NCI-H128 (cell line): ENCODE measurements around the gene TP73.

Source experiments
- DNase-seq: peaks from one replicate; lab custom pipeline; 2025; ENCODE audit not compliant: unreplicated experiment; lab: John Stamatoyannopoulos, UW

TP73 gene

DNA sequence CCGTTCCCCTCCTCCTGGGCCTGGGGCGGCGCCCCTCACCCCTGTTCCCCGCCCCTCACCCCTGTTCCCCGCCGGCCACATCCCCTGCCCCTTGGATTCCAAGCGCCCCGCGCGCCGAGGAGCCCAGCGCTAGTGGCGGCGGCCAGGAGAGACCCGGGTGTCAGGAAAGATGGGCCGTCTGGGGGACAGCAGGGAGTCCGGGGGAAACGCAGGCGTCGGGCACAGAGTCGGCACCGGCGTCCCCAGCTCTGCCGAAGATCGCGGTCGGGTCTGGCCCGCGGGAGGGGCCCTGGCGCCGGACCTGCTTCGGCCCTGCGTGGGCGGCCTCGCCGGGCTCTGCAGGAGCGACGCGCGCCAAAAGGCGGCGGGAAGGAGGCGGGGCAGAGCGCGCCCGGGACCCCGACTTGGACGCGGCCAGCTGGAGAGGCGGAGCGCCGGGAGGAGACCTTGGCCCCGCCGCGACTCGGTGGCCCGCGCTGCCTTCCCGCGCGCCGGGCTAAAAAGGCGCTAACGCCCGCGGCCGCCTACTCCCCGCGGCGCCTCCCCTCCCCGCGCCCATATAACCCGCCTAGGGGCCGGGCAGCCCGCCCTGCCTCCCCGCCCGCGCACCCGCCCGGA is at the start of gene TP73:
TP73 (plus strand) TSS at position 587 of the 618 bp plus-strand sequence. CDS start 29,850 bp downstream, outside the sequence.
- peak; percentile 30 for DNase-seq

DNA sequence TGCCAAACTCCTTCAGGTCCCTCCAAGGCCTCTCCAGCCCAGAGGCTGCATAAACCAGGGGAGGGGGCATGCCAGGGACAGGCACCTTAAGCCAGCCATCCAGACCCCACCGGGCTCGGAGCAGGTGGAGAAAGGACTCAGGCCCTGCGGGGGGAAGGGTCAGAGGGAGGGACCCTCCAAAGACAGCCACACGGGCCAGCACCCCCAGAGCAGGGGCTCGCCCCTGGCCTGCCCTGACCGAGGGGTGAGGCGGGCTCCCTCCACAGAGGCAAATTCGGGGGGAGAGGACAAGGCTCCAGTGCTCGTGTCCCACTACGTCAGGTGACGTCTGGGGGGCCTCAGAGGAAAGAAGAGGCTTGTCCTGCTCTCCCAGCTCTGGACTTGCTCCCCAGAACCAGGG is 49.2 kb upstream of the TP73 start:
- DNase-seq = no peak

DNA sequence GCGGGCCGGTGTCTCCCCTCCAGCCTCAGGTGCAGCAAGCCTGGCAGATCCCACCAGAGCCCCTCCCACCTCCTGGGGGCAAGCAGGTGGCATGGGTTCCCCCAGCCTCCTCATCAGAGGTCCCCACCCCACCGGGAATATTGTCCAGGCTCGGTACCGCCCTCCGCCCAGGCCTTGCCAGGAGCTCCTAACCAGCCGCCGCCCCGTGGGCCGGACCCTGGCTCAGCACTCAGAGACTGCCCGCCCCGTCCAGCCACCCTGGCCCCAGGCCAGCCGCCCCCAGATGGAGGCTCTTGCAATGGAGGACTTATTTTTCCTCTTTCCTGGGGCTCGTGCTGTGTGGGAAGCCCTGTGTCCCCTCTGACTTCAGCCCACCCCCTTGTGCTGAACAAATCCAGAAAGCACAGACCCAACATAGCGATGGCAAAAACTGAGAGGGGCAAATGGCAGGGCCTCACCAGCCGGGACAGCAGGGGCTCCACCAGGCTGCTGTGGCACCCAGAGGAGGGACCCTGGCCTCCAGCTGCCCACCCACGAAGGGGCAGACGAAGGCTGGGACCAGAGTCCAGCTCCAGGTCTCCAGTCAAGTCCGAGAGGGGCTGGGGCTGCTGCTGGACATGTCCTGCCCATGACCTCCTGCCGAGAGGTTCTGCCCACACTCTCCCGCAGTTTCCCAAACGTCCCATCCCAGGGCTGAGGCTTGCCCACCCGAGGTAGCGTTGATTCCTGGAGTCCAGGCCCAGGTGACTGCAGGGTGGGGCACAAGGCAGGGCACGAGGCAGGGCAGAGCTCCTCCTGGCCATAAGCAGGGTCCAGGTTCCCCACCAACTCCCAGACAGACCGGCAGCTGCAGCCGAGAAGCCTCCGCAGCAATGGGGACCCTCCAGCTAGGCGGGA is 48.5 kb upstream of the TP73 start:
- no peak for DNase-seq

DNA sequence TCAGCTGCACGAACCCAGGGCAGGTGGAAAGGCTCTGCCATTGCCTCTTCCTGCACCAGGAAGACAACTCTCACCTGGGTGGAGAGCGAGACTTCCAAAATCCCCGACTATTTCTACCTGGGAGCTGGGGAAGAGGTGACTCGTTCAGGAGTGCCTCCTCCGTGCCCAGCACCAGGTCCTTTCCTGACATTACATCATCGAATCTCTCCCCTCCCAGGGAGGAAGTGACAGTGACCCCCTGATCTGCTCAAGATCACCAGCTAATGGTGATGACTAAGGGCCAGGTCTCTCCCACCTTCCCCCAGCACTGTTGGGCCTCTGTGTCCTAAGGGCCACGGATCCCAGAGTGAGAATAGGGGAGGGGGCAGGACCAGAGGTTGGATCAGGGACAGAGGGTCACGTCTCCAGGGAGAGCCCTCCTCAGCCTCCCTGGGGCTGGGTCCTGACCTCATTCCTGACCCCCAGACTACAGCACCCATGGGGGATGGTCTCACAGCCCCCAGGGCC is 47.8 kb upstream of the TP73 start:
- DNase-seq = no peak

DNA sequence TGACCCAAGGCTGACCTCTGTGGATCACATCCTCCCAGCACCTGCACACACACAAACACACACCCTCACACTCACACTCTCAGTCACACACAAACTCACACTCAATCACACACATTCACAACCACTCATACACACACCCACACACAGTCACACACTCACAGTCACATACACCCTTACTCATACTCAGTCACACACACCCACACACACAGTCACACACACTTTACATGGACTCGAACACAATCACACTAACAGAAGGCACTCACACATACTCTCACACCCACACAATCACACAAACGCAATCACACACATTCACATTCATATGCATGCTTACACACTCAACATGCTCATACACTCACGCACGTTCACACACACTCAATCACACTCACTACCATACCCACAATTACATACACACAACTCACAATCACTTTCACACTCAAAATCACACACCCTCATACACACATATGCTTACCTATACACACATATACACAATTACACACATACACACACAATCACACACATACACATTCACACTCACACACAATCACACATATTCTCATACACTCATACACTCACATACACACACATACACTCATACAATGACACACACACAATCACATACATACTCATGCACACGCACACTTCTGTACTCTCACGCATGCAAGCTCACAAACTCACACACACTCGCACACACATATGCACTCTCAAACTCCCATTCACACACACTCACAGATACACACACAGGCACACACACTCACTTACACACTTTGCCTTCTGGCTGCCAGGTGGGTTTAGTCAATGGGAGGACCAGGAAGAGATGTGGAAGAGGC is 47.1 kb upstream of the TP73 start:
- no peak for DNase-seq

DNA sequence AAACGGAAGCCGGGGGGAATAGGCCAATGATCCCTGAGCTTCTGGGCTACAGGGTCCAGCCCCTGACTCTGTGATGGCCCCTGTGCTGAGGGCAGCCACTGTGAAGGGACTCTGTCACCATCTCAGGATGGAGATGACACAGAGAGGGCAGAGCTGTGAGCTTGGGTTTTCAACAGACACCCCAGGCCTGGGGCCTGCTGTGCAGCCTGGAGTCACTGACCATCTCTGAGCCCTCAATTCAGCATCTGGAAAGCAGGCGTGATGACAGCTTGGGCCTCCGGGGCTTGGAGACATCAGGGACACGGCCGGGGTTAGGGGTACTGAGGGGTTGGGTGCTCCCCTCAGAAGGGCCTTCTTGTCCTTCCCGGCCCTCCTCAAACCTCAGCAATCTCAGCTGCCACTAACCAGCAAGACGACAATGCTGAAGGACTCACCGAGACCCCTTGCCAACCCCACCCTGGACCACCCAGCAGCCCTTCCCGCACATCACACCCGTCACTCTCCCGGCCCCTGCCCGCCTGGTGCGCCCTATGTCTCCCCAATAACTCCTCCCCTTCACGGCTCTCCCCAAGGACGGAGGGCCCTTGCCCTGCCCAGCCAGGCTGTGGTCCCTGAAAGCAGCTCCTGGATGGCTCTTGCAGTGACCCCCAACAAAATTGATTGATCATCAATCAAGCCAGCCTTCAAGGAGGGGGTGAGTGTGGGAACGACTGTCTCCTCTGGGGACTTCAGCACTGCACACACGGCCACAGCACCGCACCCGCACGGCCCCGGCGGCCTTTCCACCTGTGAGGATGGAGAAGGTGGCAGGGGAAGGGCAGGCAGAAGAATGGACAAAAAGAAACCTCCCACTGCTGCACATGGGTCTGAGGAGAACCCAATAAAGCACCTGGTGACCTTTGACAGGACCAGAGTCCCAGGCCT is 45.3 kb upstream of the TP73 start:
- no peak for DNase-seq

DNA sequence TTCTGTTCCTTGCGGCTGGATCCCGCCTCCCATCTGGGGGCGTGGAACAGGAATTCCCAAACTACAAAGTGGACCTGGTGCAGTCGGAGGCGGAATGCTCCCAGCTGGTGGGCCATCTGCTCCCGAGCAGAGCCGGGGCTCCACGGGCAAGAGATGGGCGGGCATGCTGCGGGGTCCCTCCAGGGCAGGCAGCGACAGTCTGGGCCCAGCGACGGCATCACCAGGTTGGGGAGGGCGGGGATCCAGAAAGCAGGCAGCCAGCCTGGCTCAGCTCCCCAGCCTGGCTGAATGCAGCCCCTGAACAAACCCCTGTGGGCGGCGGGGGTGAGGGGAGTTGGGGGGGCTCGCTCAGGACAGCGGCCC is 44.6 kb upstream of the TP73 start:
- no peak for DNase-seq

DNA sequence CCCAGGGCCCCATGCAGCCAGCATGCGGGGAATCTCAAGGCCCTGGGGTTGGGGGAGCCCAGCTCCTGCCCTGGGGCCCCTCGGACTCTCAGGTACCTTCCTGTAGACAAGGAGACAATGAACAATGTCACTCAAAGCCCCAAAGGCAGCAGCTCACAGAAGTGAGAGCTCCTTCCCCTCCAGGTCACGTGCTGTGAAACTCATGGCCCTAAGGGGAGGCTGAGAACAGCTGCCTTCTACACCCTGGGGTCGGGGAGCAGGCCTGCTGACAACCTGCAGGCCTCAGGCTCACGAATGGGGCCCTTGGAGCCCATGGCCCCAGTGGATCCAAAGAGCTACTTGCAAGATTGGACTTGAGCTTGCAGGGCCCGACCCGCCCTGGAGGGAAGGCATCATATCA is 44.2 kb upstream of the TP73 start:
- DNase-seq = no peak

DNA sequence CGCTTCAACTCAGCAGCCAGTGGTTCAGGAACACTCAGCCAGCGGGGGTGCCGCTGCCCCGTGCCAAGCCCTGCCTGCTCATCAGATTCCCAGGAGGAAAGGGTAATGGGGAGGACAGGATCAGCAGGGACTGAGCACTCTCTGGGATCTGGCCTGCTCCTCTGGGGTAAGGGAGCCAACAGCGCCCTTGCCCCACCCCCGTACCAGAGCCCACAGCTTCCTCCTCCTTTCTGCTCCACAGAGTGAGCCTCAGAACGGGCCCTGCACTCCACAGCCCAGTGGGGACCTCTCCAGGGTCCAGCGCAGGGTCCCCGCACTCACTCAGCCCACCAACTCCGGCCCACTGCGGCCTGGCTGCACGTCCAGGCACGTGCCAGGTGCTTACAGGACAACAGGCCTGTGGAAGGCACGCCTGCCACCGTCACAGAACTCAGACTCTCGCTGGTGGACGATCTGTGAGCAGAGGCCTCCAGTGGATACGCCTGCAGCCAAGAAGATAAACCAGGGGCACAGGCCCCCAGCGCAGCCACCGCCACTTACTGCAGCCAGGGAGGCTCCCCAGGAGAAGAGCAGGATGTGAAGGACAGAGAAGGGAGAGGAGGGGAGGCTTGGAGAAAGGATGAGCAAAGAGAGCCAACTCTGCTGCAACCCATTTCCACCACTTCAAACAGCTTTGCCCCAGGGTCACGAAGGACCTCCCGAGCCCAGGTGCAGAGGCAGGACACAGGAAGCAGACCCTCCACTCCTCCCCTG is 43.1 kb upstream of the TP73 start:
- DNase-seq = no peak

DNA sequence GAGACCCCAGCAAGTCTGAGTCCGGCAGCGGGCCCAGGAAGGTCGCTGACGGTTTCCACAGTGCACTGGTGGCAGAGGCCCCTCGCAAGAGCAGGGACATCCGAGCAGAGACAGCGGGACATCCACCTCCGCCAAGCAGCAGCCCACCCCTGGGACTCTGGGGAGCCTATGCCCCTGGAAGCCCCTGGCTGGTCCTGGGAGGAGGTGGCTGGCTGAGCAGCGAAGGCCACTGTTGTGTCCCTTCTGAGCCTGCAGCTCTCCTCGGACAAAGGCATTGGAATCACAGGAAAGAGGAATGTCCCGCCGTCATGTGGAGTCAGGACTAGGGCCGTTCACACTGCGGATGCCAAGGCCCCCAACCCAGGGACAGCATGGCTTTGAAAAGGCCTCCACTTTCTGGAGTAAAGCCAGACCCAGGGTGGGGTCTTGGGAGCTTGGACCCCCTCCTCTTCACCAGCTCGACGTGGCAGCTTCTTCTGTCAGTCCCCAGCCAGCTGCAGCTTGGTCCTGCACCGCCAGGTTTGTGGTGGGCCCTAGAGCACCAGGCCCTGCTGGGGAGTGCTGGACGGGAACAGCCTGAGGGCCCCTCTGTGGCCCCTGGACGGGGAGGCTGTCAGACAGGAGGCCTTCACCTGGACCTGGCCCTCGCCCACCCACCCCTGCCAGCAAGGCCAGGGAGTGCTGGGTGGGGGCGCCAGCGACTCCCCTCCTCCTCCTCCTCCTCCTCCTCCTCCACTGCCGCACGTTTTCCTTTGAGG is 42.4 kb upstream of the TP73 start:
- no peak for DNase-seq

DNA sequence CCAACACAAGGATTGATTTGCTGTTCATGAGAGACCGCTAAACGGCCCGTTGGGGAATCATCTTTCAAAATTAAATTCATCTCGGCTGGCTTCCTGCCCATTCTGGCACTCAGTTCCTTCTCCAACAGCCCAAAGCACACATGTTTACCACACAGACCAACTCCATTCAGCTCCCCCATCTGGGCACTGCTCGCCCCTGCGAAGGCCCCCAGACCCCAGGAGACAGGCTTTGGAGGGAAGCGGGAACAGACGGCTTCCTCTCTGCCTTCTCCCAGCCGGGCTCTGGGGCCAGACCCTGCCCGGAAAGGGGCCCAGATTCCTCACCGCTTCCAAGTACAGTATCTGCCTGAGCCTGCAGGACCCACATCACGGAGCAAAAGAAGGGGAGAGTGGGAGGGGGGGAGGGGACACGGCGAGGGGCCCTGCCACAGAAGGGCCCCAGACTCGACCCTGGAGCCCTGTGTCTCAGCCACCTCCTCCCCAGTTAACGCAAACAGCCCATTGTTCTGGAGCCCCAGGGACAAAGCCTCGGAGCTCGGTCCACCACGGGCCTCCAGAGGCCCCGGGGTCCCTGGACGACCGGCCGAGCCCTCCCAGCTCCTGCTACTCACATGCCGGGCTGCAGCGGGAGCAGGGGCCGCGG is 41.7 kb upstream of the TP73 start:
- DNase-seq = peak; percentile 72

DNA sequence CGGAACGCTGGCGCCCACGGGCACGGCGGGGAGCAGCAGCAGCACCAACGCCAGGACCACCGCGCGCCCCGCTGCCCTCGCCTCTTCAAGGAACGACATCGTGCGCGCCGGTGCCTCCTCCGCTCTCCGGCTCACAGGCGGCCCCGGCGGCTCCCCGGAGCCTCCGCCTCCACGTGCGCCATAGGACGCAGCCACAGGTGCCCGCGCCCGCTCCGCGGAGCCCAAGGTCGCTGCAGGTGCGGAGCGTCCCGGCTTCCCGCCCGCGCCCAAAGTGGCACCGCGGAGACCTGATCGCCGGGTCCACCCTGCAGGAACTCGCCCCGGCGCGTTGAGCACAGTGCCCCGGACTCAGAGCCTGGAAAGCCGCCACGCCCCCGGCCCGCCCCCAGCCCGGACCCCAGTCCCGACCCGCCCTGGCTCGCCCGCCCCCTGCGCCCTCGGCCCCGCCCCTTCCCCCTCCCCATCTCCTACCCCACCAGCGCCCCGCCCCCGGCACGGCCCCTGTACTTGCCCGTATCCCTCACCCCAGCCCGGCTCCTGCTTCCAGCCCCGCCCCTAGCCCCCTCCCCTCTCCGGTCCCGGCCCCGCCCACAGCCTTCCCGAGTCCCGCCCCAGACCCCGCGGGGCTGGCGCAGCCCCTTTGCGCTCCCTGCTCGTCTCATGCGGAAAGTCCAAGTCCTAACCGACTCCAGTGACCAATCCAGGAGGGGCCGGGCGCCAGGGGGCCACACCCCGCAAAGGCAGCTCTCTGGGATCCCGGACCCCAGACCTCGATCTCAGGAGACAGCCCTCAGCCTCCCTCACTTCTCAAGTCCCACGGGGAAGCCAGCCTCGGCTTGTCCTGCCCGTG is 40.9 kb upstream of the TP73 start, which contains the start of gene MEGF6:
MEGF6 (minus strand) TSS at position 339 of the 850 bp plus-strand sequence; CDS start at position 99, 240 bp downstream.
- DNase-seq = peak; percentile 38

DNA sequence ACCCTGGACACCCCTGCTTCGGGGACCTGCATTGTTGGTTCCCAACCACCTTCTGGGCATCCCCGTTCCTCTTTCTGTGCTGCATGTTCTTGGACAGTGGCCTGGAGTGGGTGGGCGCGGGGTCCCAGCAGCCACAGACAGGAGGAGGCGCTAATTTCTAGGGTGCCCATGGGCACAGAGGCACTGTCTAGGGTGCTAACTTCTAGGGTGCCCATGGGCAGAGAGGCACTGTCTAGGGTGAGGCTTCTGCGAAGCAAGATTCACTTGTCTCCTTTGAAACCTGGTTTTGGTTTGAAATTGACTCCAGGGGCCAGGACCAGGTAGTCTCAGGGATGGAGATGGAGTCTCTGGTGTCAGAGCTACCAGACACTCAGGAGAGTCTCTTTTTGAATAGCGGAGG is 40.2 kb upstream of the TP73 start:
- DNase-seq = no peak

DNA sequence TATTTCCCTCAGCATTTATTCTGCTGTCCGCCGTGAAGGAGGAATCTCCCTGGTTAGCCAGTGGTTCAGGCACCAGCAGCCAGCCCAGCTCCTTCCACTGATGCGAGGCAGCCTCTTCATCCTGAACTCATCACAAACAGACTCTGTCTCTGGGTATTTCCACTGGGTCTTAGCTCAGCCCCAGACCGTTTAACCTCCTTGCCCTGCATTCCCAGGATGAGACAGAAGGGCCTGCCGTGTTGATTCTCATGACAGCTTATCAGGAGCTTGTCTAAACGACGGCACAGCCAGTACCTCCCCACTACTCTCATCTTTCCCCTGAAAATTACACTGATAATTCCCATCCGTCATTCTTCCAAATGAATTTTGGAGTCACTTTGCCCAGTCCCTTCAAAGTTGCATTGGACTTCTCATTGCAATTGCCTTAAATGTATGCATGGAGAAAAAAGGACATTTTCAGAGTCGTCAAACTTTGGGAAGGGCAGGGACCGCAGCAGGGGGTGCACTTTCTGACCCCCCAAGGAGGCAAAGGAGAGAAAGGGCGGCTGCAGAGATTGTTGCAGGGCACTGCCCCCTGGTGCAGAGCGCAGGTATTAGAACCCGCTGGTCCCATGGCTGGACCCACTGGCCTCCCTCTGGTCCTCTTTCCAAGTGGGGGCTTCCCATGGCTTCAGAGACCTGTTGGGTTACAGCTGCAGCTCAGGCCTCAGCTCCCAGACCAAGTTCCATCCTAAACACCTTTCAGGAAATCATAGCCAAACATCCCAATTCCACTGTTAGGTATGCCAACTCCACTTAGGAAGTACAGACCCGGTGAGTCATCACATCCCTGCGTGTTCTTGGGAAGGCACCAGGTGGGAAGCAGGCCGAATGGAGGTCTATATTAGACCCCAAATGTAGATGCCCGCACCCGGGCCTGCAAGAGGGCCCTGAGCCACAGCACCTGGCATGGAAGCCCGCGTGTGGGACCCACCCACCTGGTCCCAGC is 37.3 kb upstream of the TP73 start:
- peak; percentile 12 for DNase-seq

DNA sequence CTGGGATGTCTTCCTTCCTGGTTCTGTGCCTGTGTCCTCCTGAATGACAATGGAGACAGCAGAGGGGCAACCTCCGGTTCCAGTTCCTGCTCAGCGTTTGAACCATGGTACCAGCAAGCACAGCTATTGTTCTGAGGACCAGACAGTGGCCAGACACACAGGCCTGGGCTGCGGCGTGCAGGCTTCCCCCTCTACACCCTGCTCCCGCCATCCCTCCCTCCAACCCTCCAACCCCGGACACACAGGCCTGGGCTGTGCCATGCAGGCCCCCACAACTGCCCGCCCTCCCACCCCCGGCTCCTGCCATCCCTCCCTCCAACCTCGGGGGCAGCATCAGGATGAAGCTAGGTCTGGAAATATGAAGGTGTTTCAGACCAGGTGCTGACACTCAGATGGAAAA is 35.5 kb upstream of the TP73 start:
- no peak for DNase-seq

DNA sequence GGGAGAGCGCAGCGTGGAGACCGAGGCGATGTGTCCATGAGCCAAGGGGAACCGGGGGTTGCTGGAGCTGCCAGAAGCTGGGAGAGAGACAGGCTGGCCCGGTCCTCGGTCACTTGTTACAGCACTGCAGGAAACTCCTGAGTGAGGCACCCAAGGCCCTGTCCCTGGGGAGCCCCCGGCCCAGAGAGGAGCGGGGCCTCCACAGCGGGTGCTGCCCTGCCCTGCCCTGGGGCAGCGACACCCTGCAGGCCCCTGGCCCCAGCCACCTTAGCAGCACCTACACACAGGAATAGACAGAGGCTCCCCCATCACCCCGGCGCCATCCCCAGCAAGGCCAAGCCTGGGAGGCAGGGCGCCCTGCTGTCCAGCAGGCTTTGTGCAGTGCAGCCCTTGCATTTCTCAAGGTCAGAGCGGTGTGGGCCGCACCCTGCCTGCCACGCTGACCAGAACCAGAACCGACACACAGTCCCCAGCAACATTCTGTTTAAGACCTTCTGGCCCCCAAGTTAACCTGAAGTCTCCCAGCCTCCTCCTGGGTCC is 34.4 kb upstream of the TP73 start:
- DNase-seq = no peak
